Psoas muscle (tissue), 8 donors: ENCODE results near the gene CARD11. TPM values are rescaled to one million over a fixed set of nuclear protein-coding genes. Genes with fewer than 3 reads are reported as not detected.

Experiments
- ATAC-seq, 4 donors: fragments of 200-7000 bp; cut with Tn5 transposase; one replicate each; pipeline ENCODE4 v1.9.1; 2020; ENCODE audit warnings: moderate library complexity in 3 of 4, mild to moderate bottlenecking in 2 of 4
- DNase-seq, 2 donors: peaks; one replicate each; pipeline ENCODE4 v3.0.0-alpha.2; 2020
- H3K27ac ChIP-seq: fragments of 200-600 bp; one replicate; pipeline ENCODE4 v1.8.0; 2022
- H3K27me3 ChIP-seq, 3 donors: fragments of 200-600 bp in 1 of 3; one replicate each; pipeline versions ENCODE4 v1.6.1 to v1.8.0; 2013 to 2022; ENCODE audit warnings: low read length in 2 of 3, mild to moderate bottlenecking in 2 of 3, moderate library complexity in 1 of 3; ENCODE audit not compliant: insufficient read depth in 3 of 3
- H3K36me3 ChIP-seq, 2 donors: fragments of 200-600 bp in 1 of 2; one replicate each; pipeline versions ENCODE4 v1.6.1 to v1.8.0; 2013 to 2022; ENCODE audit warnings: low read depth in 1 of 2, mild to moderate bottlenecking in 1 of 2, moderate library complexity in 1 of 2; ENCODE audit not compliant: insufficient read depth in 1 of 2
- H3K4me1 ChIP-seq: fragments of 200-600 bp; one replicate; pipeline ENCODE4 v1.8.0; 2022
- H3K4me3 ChIP-seq: fragments of 200-600 bp; one replicate; pipeline ENCODE4 v1.8.0; 2022; ENCODE audit warnings: mild to moderate bottlenecking
- H3K9me3 ChIP-seq: fragments of 200-600 bp; one replicate; pipeline ENCODE4 v1.8.0; 2022
- WGBS, 3 donors: extraction: QIAGEN DNeasy Blood & Tissue Kit; methylation state at CpG; one replicate each; pipeline versions ENCODE4 v1.1.6 to v1.1.7; 2013; 5-methylcytosine and 5-hydroxymethylcytosine counted together
- intact Hi-C, 2 donors: fragments of 100-400 bp; cut with DNase I; formaldehyde crosslinking; loops; one replicate each; pipeline versions ENCODE4 v1.11.0 to v1.14.2; 2022
- polyA plus RNA-seq, 3 donors: library from polyadenylated mRNA; stranded (reverse); fragments of 200-250 nt; gene quantifications; one replicate each; pipeline ENCODE4 v1.2.3, GENCODE V29; 2013
- total RNA-seq, 4 donors: library from RNA; stranded (reverse); fragmentation: NEBNext Ultra II Directional in 2 of 4; extraction: Animal tissue kit (Norgen Biotek cat#: 25700) in 2 of 4; gene quantifications; one replicate each; pipeline versions ENCODE4 v1.2.1 to v1.2.4, GENCODE V29; 2021 to 2023
- TF ChIP-seq, protein P1 (sequence below): fragments of 200-600 bp; IDR thresholded peaks from one replicate; pipeline ENCODE4 v1.8.0; 2022; ENCODE audit warnings: antibody characterized with exemption
- donor health status: healthy with polysubstance abuse.
- donor health status: DM: no; HTN: no; CAD: no; lungs with moderate emphysema.
- donor health status: Bipolar disorder and iron deficiency.
- donor health status: healthy.
- donor health status: DM: yes; HTN: yes; CAD: no.
- donor health status: DM: no; HTN: no; CAD: no.
- donor health status: DM: no; HTN: no; CAD: no.
- donor health status: DM: yes; HTN: yes; CAD: no.

Gene CARD11
- total and polyA plus RNA-seq, 7 donors: 0.08 to 0.84 (median 0.39) TPM

DNA sequence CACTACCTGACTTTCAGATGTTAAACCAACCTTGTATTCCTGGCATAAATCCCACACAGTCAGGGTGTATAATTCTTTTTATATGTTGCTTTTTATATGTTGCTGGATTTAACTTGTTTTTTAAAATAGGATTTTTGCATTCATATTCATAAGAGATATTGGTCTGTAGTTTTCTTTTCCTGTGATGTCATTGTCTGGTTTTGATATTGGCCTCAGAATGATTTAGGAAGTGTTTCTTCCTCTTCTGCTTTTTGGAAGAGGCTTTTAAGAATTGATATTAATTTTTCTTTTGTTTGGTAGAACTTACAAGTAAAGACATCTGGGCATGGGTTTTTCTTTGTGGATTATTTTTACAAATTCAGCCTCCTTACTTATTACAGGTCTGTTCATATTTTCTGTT is 93.1 kb downstream of the CARD11 start:
- Histone ChIP-seq H3K9me3 (peaks cover 5% of the 10 kb centered on the region), H3K27ac (no peak overlapping the region), H3K4me1 (no peaks in the 10 kb centered on the region), H3K27me3 (no peaks in the 10 kb centered on the region), H3K36me3 (no peaks in the 10 kb centered on the region), H3K4me3 (no peak overlapping the region)
- DNase-seq: no peak
- intact Hi-C loops: no loop called here
- no peak for ATAC-seq
- TF ChIP-seq, protein P1, sequence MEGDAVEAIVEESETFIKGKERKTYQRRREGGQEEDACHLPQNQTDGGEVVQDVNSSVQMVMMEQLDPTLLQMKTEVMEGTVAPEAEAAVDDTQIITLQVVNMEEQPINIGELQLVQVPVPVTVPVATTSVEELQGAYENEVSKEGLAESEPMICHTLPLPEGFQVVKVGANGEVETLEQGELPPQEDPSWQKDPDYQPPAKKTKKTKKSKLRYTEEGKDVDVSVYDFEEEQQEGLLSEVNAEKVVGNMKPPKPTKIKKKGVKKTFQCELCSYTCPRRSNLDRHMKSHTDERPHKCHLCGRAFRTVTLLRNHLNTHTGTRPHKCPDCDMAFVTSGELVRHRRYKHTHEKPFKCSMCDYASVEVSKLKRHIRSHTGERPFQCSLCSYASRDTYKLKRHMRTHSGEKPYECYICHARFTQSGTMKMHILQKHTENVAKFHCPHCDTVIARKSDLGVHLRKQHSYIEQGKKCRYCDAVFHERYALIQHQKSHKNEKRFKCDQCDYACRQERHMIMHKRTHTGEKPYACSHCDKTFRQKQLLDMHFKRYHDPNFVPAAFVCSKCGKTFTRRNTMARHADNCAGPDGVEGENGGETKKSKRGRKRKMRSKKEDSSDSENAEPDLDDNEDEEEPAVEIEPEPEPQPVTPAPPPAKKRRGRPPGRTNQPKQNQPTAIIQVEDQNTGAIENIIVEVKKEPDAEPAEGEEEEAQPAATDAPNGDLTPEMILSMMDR: no peak

DNA sequence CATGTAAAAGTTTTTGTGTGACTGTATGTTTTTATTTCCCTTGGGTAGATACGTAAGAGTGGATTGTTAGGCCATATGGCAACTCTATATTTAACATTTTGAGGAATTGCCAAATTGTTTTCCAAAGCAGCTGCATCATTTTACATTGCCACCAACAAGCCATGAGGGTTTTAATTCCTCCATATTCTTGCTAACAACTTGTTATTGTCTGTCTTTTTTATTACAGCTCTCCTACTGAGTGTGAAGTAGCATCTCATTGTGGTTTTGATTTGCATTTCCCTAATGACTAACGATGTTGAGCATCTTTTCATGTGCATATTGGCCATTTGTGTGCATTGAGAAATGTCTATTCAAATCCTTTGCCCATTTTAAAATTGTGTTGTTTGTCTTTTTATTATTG is 94.9 kb downstream of the CARD11 start:
- DNase-seq (no peak), ATAC-seq (no peak)
- no peaks in the 10 kb centered on the region for H3K4me1 ChIP-seq
- intact Hi-C loops: no loop called here
- H3K4me3 ChIP-seq: no peak overlapping the region
- TF ChIP-seq, protein P1: no peak
- peaks cover 5% of the 10 kb centered on the region for H3K9me3 ChIP-seq
- WGBS, 3 donors: 17 to 29% (median 28%) methylated on average over 2 of the region's 2 CpGs
- H3K27me3 ChIP-seq: no peaks in the 10 kb centered on the region
- H3K27ac ChIP-seq: no peak overlapping the region
- no peaks in the 10 kb centered on the region for H3K36me3 ChIP-seq

DNA sequence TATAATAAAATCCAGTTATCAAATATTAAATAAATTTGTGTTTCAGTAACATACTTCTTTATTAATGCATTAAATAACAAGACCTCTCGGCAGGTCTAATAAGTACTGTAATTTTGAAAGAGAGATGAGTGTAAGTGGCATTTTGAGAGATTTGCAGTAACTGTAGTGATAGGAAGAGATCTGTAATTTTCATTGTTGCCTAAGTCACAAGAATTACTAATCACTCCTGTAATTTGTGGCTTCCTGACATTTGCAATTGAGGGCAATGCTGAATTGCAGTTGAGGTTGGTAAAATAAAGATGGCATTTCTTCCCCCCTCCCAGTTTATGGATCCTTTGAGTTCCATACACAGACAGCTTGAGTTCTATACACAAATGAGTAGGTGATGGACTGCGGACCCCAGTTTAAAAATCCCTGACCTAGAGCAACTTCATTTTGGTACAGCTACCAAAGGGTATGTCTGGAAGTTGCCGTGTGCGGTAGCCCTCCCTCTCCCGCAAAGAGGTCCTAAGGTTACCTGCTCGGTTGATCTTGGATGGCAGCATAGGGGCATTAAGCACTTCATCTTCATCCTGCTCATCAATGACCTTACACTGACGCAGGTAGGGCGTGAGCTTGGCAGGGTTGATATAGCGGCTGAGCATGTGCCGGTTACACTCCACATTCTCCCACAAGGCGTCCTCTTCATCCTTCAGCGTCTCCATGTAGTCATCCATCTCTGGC is 96.4 kb downstream of the CARD11 start:
- Histone ChIP-seq H3K36me3 (no peaks in the 10 kb centered on the region), H3K27me3 (no peaks in the 10 kb centered on the region), H3K4me3 (no peak overlapping the region), H3K4me1 (no peaks in the 10 kb centered on the region), H3K9me3 (peaks cover 5% of the 10 kb centered on the region), H3K27ac (no peak overlapping the region)
- WGBS, 3 donors: 90 to 91% (median 91%) methylated on average over 12 of the region's 12 CpGs
- ATAC-seq (no peak), DNase-seq (no peak)
- TF ChIP-seq, protein P1: no peak
- intact Hi-C loops: no loop called here

DNA sequence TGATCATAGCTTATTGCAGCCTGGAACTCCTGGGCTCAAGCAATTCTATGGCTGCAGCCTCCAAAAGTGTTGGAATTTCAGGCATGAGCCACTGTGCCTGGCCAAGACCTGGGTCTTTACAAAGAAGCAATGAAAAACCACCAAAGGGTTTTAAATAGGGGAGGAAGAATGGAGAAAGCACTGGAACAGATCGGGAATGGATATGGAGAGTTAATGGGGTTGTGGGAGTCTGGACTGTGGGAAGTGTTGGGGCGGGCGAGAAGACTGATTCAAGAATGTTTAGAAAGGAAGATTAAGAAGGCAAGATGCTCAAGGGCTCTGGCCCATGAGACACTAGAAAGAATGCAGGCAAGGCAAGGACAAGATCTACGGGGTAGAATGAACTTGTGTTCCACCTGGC is 98.5 kb downstream of the CARD11 start:
- Histone ChIP-seq H3K27ac (no peak overlapping the region), H3K9me3 (peaks cover 5% of the 10 kb centered on the region), H3K27me3 (no peaks in the 10 kb centered on the region), H3K4me1 (no peaks in the 10 kb centered on the region), H3K4me3 (no peak overlapping the region), H3K36me3 (no peaks in the 10 kb centered on the region)
- TF ChIP-seq, protein P1: no peak
- intact Hi-C loops: no loop called here
- no peak for ATAC-seq
- no peak for DNase-seq
- 36 to 57% (median 40%) methylated on average over 4 of the region's 4 CpGs for WGBS, 3 donors

DNA sequence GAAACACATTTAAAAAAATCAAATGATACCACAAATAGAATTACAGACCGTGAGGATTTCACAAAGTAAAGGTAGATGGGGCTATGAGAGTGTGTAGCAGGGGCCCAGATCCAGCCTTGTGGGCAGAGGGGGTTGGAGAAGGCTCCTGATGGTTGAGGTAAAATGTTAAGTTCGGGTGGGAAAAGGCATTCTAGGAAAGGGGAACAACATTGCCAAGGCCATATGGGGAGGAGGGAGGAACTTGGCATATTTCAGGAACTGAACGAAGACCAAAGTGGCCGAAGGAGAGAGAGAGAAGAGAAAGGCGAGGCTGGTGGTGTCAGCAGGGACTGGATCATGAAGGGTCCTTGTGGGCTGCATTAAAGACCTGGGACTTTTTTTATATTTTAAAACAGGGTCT is 98.9 kb downstream of the CARD11 start:
- H3K36me3 ChIP-seq: no peaks in the 10 kb centered on the region
- intact Hi-C loops: no loop called here
- ATAC-seq: no peak
- DNase-seq: no peak
- no peak overlapping the region for H3K27ac ChIP-seq
- H3K4me3 ChIP-seq: no peak overlapping the region
- H3K9me3 ChIP-seq: peaks cover 5% of the 10 kb centered on the region
- 36 to 50% (median 37%) methylated on average over 5 of the region's 5 CpGs for WGBS, 3 donors
- H3K27me3 ChIP-seq: no peaks in the 10 kb centered on the region
- TF ChIP-seq, protein P1: no peak
- H3K4me1 ChIP-seq: no peaks in the 10 kb centered on the region
